Spinal cord (tissue), 10 donors: ENCODE data around the gene TANGO2. TPM values are rescaled to one million over a fixed set of nuclear protein-coding genes. Genes with fewer than 3 reads are reported as not detected.

Source experiments
- DNase-seq, 6 donors: peaks; one replicate each; pipeline versions ENCODE4 v3.0.0 to v3.0.0-alpha.2; 2013 to 2015; ENCODE audit warnings: low spot score in 6 of 6, low read depth in 4 of 6
- H3K27ac ChIP-seq: one replicate; pipeline ENCODE4 v1.5.1; 2013; ENCODE audit warnings: low read depth, low read length, control low read depth
- H3K27me3 ChIP-seq: one replicate; pipeline ENCODE4 v1.6.1; 2013; ENCODE audit warnings: low read length; ENCODE audit not compliant: control insufficient read depth, insufficient read depth
- H3K36me3 ChIP-seq: one replicate; pipeline ENCODE4 v1.6.1; 2013; ENCODE audit warnings: low read length; ENCODE audit not compliant: control insufficient read depth, insufficient read depth
- H3K4me1 ChIP-seq: one replicate; pipeline ENCODE4 v1.6.1; 2013; ENCODE audit warnings: low read length; ENCODE audit not compliant: control insufficient read depth, insufficient read depth
- H3K4me3 ChIP-seq: one replicate; pipeline ENCODE4 v1.5.1; 2013; ENCODE audit warnings: low read depth, low read length, control low read depth
- H3K9me3 ChIP-seq: one replicate; pipeline ENCODE4 v1.6.1; 2013; ENCODE audit warnings: low read length; ENCODE audit not compliant: control insufficient read depth, insufficient read depth
- WGBS: methylation state at CpG from one replicate; pipeline ENCODE4 v1.1.5; 2013; ENCODE audit warnings: missing lambda C conversion rate; ENCODE audit not compliant: insufficient coverage; 5-methylcytosine and 5-hydroxymethylcytosine counted together
- polyA plus RNA-seq, 2 donors: library from polyadenylated mRNA; unstranded; fragments of 120-200 nt; gene quantifications; one replicate each; pipeline ENCODE4 v1.2.1, GENCODE V29; 2013; ENCODE audit not compliant: insufficient read length in 2 of 2
- total RNA-seq, 2 donors: library from RNA; depleted of rRNA in 1 of 2; stranded (reverse); fragments of 120-200 nt in 1 of 2; fragments of >200 nt in 1 of 2; gene quantifications; one replicate each; pipeline versions ENCODE4 v1.2.3 to v1.2.4, GENCODE V29; 2013 to 2014
- donor health status: healthy.

Gene TANGO2
- total and polyA plus RNA-seq, 4 donors, result 17.9 to 32.6 (median 23.3) TPM

DNA sequence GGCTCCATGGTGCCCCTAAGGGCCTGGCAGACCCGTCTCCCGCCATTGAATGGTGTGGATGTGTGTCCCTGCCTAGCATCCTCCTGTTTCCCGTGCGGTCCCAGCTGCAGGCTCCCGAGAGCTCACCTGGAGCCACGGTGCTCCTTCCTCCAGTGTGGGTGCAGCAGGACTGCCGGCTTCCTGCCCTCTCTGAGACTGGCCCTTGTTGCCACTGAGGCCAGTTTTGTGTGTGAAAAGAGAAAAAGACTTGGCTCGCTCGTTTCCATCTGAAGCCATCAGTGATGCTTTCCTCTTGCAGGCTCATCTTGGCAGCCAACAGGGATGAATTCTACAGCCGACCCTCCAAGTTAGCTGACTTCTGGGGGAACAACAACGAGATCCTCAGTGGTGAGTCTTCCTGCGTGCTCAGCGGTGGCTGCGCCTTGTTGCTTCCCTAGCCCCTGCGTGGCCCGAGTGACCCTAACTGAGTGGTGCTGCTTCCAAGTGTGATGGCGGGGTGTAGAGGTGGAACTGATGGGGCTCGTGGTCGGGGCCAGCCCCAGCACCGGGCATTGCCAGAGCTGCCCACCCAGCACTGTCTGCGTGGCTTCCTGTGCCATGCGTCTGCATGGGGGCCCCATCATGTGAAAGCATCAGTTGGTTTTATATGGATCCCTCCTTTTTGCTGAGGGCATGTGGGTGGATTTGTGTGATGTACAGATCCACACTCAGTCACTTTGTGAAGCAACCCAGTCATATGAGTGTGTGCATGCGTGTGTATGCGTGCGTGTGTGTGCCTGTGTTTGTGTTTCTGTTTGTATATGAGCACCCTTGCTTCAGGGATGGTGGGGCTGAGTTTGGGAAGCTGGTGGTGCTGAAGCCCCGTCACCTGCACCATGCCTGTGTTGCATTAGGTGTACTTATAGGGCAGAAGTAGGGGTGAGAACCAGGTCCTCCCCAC, 22.4 kb downstream of the TANGO2 start:
- no peak for DNase-seq
- H3K36me3 ChIP-seq, result peaks cover 45% of the 10 kb centered on the region
- peaks cover 4% of the 10 kb centered on the region for H3K4me1 ChIP-seq
- no peak overlapping the region for H3K4me3 ChIP-seq
- H3K9me3 ChIP-seq, result no peaks in the 10 kb centered on the region
- H3K27me3 ChIP-seq, result no peaks in the 10 kb centered on the region
- 87% methylated on average over 26 of the region's 26 CpGs for WGBS
- H3K27ac ChIP-seq, result no peak overlapping the region

DNA sequence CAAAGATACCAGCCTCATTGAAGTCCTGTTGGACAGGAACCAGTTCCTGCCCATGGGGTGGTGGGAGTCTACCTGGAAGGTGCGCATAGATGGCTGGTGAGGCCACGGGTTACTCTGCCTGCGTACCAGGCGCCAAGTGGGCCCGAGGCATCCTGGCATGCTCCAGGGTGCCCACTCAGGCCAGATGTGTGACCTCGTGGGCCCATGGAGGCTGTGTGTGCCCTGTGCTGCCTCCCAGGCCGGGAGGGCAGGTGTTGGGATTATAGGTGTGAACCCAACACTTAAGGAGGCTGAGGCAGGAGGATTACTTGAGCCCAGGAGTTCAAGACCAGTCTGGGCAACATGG, 23.1 kb downstream of the TANGO2 start:
- no peak overlapping the region for H3K4me3 ChIP-seq
- peaks cover 42% of the 10 kb centered on the region for H3K36me3 ChIP-seq
- no peaks in the 10 kb centered on the region for H3K27me3 ChIP-seq
- no peaks in the 10 kb centered on the region for H3K4me1 ChIP-seq
- H3K27ac ChIP-seq, result no peak overlapping the region
- no peaks in the 10 kb centered on the region for H3K9me3 ChIP-seq
- 91% methylated on average over 7 of the region's 7 CpGs for WGBS
- DNase-seq, result no peak

DNA sequence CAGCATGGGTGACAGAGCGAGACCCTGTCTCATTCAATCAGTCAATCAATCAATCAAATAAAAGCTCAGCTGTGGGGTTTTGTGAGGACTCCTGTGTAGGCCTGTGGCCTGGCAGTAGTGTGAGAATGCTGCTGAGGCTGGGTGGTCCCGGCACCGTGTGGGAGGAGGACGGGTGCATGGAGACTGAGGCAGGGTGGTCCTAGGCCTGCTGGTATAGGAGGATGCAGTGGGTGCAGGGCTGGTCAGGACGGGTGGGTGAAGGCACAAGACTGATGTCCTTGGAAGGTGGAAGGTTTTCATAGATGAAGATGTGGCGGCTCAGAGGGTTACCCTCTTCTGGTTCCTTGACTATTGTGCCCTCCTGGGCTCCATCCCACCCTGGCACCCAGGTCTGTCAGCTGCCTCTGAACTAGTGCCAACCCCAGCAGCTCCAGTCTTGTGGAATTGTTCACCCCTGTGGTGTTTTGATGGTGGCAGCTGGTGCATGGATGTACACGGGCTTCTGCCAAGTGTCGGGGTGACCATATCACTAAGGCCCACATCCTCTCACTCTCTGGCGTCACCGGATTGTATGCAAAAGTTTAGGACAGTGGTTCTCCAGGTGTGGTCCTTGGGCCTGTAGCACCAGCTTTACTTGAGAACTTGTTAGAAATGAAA, 23.7 kb downstream of the TANGO2 start:
- WGBS, result 92% methylated on average over 6 of the region's 10 CpGs
- no peak overlapping the region for H3K4me3 ChIP-seq
- no peaks in the 10 kb centered on the region for H3K4me1 ChIP-seq
- no peak overlapping the region for H3K27ac ChIP-seq
- DNase-seq, result no peak
- H3K27me3 ChIP-seq, result no peaks in the 10 kb centered on the region
- no peaks in the 10 kb centered on the region for H3K9me3 ChIP-seq
- peaks cover 40% of the 10 kb centered on the region for H3K36me3 ChIP-seq

DNA sequence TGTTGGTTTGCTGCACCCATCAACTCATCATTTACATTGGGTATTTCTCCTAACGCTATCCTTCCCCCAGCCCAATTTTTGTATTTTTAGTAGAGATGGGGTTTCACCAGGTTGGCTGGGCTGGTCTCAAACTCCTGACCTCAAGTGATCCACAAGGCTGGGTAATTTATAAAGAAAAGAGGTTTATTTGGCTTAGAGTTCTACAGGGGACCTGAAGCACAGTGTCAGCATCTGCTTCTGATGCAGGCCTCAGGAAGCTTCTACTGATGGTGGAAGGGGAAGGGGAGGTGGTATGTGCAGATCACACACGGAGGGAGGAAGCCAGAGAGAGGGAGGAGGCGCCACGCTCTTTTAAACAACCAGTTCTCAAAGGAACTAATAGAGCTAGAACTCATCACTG, 25.8 kb downstream of the TANGO2 start:
- no peak for DNase-seq
- Histone ChIP-seq H3K27me3 (no peaks in the 10 kb centered on the region), H3K9me3 (no peaks in the 10 kb centered on the region), H3K27ac (no peak overlapping the region), H3K36me3 (peaks cover 35% of the 10 kb centered on the region), H3K4me3 (no peak overlapping the region), H3K4me1 (no peaks in the 10 kb centered on the region)
- no CpG with 5 or more reads among the region's 4 CpGs for WGBS

DNA sequence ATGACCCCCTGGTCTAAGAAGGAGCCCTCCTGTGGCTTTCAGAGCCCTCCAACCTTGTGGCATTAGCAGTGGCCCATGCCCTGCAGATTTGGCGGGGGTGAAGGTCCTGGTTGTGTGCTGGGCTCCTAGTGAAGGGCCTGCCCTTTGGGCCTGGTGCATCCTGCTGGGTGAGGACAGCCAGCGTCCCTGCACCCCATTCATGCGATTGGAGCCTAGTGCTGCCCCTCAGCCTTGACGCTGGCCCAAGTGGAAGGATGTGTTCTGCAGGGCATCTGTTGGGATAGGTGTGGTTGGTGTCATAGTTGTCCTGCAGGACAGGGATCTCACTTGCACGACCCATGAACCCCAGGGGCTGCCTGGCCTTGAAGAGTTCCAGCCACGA, 31.0 kb downstream of the TANGO2 start:
- Histone ChIP-seq H3K4me1 (no peaks in the 10 kb centered on the region), H3K27ac (no peak overlapping the region), H3K27me3 (no peaks in the 10 kb centered on the region), H3K4me3 (no peak overlapping the region), H3K9me3 (no peaks in the 10 kb centered on the region), H3K36me3 (peaks cover 57% of the 10 kb centered on the region)
- WGBS, result 97% methylated on average over 6 of the region's 6 CpGs
- no peak for DNase-seq

DNA sequence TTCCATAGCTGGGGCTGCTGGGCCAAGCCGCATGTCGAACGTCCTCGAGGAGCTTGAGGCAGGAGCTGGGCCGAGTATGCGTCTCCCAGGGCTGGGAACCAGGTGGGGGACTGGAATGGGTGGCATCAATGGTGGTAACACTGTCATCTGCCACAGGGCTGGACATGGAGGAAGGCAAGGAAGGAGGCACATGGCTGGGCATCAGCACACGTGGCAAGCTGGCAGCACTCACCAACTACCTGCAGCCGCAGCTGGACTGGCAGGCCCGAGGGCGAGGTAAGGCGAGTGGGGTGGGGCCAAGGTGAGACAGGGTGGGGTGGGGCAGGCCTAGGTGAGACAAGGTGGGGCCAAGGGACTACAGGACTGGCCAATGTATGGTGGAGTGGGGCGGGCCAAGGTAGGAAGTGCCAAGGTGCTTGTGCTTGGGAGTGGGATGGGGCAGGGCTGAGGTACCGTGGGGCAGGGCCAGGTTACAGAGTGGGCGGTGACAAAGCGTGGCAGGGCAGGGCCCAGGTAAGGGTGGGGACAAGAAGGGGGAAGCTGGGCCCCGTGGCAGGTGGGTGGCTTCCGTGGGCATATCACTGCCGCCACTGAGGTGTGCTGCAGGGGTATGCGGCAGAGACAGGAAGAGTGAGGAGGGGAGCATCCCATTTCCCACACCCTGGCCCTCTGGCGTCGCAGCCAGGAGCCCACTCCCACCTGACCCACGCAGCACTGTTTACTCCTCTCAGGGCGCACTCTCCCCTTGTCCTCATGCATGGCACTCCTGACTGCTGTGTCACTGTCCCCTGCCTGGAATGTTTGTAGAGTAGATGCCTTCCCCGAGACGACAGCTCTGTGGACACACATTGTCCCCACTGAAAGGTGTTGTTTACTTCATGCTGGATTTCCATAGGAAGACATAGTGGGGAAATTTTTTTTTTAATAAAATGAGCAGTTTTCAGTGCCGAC, 31.7 kb downstream of the TANGO2 start:
- peaks cover 62% of the 10 kb centered on the region for H3K36me3 ChIP-seq
- H3K4me3 ChIP-seq, result no peak overlapping the region
- no peaks in the 10 kb centered on the region for H3K9me3 ChIP-seq
- 92% methylated on average over 19 of the region's 26 CpGs for WGBS
- no peaks in the 10 kb centered on the region for H3K4me1 ChIP-seq
- H3K27ac ChIP-seq, result no peak overlapping the region
- no peaks in the 10 kb centered on the region for H3K27me3 ChIP-seq
- DNase-seq, result no peak

DNA sequence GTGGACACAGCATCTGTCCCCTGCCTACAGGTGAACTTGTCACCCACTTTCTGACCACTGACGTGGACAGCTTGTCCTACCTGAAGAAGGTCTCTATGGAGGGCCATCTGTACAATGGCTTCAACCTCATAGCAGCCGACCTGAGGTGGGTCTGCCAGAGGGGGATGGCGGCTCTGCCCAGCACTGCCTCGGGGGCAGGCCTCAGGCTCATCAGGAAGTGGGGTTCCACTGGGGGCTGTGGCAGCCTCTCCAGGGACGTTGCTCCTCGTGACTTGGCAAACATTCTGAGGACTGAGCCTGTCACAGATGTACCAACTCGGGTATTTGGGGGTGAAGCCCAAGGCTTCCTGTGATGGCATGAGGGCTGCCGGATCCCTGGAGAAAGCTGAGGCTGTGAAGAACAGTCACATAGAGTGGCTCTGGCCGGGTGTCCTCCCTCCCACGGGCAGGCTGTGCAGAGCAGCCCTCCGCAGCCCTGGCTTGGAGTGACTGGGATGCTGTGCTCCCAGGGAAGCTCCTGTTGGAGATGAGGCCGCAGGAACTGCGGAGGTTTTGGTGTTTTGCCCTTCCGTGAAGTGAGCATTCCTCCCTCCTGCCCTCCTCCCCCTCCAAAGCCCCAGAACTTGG, 32.6 kb downstream of the TANGO2 start:
- no peaks in the 10 kb centered on the region for H3K27me3 ChIP-seq
- no peaks in the 10 kb centered on the region for H3K4me1 ChIP-seq
- H3K27ac ChIP-seq, result no peak overlapping the region
- H3K36me3 ChIP-seq, result peaks cover 61% of the 10 kb centered on the region
- 86% methylated on average over 11 of the region's 14 CpGs for WGBS
- DNase-seq, result no peak
- no peaks in the 10 kb centered on the region for H3K9me3 ChIP-seq
- H3K4me3 ChIP-seq, result no peak overlapping the region

- Histone ChIP-seq H3K27ac (no peak overlapping the region), H3K27me3 (no peaks in the 10 kb centered on the region), H3K4me1 (no peaks in the 10 kb centered on the region), H3K9me3 (no peaks in the 10 kb centered on the region), H3K4me3 (no peak overlapping the region), H3K36me3 (peaks cover 61% of the 10 kb centered on the region)
- WGBS, result 90% methylated on average over 12 of the region's 12 CpGs
- DNase-seq, result no peak
Measured at GRCh38 chr22:20054034-20054427, 33.1 kb downstream of the TANGO2 start.

DNA sequence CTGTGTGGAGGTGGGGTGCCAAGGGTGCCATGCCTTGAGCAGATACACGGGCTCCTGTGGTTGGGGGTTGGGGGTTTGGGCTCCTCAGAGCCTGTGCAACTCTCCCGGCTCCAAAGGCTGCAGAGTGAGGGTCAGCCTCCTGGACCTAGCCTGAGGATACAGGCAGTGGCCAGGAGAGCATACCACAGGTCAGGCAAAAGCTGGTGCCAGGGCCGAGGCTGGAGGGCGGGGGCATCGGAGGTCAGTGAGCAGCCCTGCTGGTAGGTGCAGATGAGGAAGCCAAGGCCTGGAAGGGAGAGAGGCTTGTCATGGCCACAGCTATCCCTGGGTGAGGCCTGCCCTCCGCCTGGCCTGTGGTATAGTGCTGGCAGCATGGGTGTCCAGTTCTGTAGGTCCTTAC, 33.6 kb downstream of the TANGO2 start:
- DNase-seq, result no peak
- Histone ChIP-seq H3K9me3 (no peaks in the 10 kb centered on the region), H3K27me3 (no peaks in the 10 kb centered on the region), H3K36me3 (peaks cover 61% of the 10 kb centered on the region), H3K4me1 (no peaks in the 10 kb centered on the region), H3K27ac (no peak overlapping the region), H3K4me3 (no peak overlapping the region)
- 85% methylated on average over 6 of the region's 6 CpGs for WGBS
